ENCODE results near the gene UBE3C.

The UBE3C gene

DNA sequence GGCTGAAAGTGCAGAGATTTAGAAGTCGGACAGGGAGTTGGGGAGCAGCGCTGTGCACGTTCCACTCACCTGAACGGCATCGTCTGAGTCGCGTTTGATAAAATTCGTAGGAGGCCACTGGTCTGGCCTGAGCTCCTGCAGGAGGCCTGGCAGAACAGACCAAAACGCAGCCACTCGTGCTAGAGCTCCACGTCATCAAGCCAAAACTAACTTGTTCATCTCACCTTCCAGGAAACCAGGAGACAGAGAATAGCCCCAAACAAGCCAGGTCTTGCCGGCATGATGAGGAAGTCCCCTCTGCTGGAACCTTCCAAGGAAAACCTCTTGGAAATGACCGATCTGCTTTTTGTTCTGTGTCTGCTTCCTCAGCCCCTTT is 154.7 kb downstream of the UBE3C start:
- H3K4me3 ChIP-seq (ENCODE audit: low read length in 2 of 2) = no peak overlapping the region
- H3K9ac ChIP-seq (ENCODE audit: low read length in 2 of 2) = no peak overlapping the region
- no peaks in the 10 kb centered on the region for H3K36me3 ChIP-seq (ENCODE audit: control insufficient read depth in 2 of 2, insufficient read depth in 2 of 2, low read length in 2 of 2)
- H3K27ac ChIP-seq (ENCODE audit: low read length) = no peak overlapping the region
- H3K9me3 ChIP-seq (ENCODE audit: control insufficient read depth in 2 of 2, low read length in 2 of 2) = no peaks in the 10 kb centered on the region
- peaks cover 0 to 3% of the 10 kb centered on the region in 2 donors for H3K27me3 ChIP-seq (ENCODE audit: control insufficient read depth in 1 of 2, insufficient read depth in 2 of 2, low read length in 2 of 2)
- no peaks in the 10 kb centered on the region for H3K4me1 ChIP-seq (ENCODE audit: control insufficient read depth, insufficient read depth, low read length)

DNA sequence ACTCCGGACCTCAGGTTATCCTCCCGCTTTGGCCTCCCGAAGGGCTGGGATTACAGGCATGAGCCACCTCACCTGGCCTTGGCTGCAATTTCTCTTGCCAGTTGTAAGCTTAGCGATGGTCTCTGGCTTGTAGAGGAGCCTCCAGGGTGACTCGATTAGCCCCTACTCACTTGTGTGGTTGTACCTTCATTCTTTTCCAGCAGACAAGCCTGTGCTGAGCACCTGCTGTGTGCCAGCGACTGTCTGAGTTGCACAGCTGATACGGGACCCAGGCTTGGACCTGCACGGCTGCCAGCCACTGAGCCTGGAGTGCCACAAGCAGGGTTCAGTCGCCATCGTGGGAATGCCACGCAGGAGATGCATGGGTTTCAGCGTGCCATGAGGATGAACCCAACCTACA is 156.0 kb downstream of the UBE3C start:
- peaks cover 0 to 3% of the 10 kb centered on the region in 2 donors for H3K27me3 ChIP-seq (ENCODE audit: control insufficient read depth in 1 of 2, insufficient read depth in 2 of 2, low read length in 2 of 2)
- H3K27ac ChIP-seq (ENCODE audit: low read length) = no peak overlapping the region
- no peak overlapping the region for H3K4me3 ChIP-seq (ENCODE audit: low read length in 2 of 2)
- H3K9me3 ChIP-seq (ENCODE audit: control insufficient read depth in 2 of 2, low read length in 2 of 2) = no peaks in the 10 kb centered on the region
- no peak overlapping the region for H3K9ac ChIP-seq (ENCODE audit: low read length in 2 of 2)
- H3K4me1 ChIP-seq (ENCODE audit: control insufficient read depth, insufficient read depth, low read length) = no peaks in the 10 kb centered on the region
- H3K36me3 ChIP-seq (ENCODE audit: control insufficient read depth in 2 of 2, insufficient read depth in 2 of 2, low read length in 2 of 2) = no peaks in the 10 kb centered on the region

DNA sequence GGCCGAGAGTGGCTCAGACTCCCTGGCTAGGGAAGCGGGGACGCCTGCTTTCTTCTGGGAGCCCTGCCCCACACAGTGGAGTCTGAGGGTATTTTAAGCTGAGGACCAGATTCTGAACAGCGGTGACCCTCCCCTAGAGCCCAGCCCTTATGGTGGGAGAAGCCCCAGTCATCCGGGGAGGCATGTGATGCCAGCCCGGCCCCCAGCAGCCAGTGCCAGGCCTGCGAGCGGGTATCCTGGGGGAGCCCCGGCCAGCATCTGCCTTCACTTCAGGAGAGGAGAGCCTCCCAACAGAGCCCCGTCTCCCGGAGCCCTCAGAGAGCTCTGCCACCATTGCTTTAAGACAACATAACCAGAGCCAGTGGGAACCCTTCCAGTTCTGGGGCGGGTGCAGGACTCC is 156.6 kb downstream of the UBE3C start:
- Histone ChIP-seq H3K27ac (ENCODE audit: low read length) (no peak overlapping the region), H3K36me3 (ENCODE audit: control insufficient read depth in 2 of 2, insufficient read depth in 2 of 2, low read length in 2 of 2) (no peaks in the 10 kb centered on the region), H3K4me3 (ENCODE audit: low read length in 2 of 2) (no peak overlapping the region), H3K9ac (ENCODE audit: low read length in 2 of 2) (no peak overlapping the region), H3K4me1 (ENCODE audit: control insufficient read depth, insufficient read depth, low read length) (no peaks in the 10 kb centered on the region), H3K27me3 (ENCODE audit: control insufficient read depth in 1 of 2, insufficient read depth in 2 of 2, low read length in 2 of 2) (peaks cover 3% of the 10 kb centered on the region in 2 donors), H3K9me3 (ENCODE audit: control insufficient read depth in 2 of 2, low read length in 2 of 2) (no peaks in the 10 kb centered on the region)

DNA sequence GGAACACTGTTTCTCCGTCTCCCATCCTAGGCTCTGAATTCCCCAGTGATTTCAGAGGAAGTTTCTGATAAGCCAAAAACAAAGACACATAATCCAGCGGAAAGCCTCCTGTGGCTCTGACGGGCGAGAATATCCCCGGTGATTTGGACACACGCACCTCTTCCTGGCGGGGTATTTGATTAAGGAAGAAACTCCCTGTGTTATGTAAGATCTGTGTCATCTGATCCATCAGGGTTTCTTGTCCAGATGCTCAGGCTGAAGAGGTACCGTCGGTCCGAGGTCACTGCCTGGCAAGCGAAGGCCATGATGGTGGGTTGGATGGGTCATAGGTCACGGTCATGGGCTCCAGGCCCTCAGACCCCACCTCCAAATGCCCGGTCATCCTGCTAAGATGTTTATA is 158.5 kb downstream of the UBE3C start:
- Histone ChIP-seq H3K27ac (ENCODE audit: low read length) (no peak overlapping the region), H3K9me3 (ENCODE audit: control insufficient read depth in 2 of 2, low read length in 2 of 2) (no peaks in the 10 kb centered on the region), H3K36me3 (ENCODE audit: control insufficient read depth in 2 of 2, insufficient read depth in 2 of 2, low read length in 2 of 2) (no peaks in the 10 kb centered on the region), H3K4me1 (ENCODE audit: control insufficient read depth, insufficient read depth, low read length) (no peaks in the 10 kb centered on the region), H3K27me3 (ENCODE audit: control insufficient read depth in 1 of 2, insufficient read depth in 2 of 2, low read length in 2 of 2) (peaks cover 3% of the 10 kb centered on the region in 2 donors), H3K4me3 (ENCODE audit: low read length in 2 of 2) (no peak overlapping the region), H3K9ac (ENCODE audit: low read length in 2 of 2) (no peak overlapping the region)

DNA sequence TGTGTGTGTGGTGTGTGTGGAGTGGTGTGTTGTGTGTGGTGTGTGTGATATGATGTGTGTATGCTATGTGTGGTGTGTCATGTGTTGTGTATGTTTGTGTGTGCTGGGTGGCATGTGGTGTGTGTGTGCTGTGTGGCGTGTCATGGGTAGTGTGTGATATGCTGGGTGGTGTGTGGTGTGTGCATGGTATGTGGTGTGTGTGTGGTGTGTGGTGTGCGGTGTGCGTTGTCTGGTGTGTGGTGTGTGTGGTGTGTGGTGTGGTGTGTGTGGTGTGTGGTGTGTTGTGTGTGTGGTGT is 160.5 kb downstream of the UBE3C start:
- Histone ChIP-seq H3K9ac (ENCODE audit: low read length in 2 of 2) (no peak overlapping the region), H3K4me3 (ENCODE audit: low read length in 2 of 2) (no peak overlapping the region), H3K27me3 (ENCODE audit: control insufficient read depth in 1 of 2, insufficient read depth in 2 of 2, low read length in 2 of 2) (peaks cover 3% of the 10 kb centered on the region in 2 donors)

DNA sequence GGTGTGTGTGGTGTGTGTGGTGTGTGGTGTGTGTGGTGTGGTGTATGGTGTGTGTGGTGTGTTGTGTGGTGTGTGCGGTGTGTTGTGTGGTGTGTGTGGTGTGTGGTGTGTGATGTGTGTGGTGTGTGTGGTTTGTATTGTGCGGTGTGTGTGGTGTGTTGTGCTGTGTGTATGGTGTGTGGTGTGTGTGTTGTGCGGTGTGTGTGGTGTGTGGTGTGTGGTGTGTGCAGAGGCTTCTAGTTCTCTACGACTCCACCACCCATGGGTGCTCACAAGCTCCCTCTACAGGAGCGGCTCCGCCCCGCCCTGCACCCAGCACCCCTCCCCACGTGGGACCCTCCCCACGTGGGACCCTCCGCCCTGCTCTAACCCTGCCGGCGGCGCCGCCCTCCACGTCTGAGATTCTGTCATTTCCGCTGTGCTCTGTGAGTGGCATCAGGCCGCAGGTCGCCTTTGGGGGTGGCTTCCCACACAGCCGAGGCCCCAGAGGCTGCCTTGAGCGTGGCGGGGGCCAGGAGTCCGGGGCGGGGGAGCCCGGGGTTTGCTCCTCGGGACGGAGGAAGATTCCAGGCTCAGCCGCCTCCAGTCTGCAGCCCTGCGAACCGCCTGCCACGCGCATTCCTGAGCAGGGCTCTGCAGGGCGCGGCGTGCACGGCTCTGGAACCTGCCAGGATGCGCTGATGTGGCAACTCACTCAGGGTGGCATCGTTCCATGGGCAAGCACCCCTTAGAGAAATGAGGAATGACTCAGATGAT is 161.1 kb downstream of the UBE3C start:
- Histone ChIP-seq H3K27me3 (ENCODE audit: control insufficient read depth in 1 of 2, insufficient read depth in 2 of 2, low read length in 2 of 2) (peaks cover 1 to 3% of the 10 kb centered on the region in 2 donors), H3K4me3 (ENCODE audit: low read length in 2 of 2) (no peak overlapping the region), H3K4me1 (ENCODE audit: control insufficient read depth, insufficient read depth, low read length) (no peaks in the 10 kb centered on the region), H3K36me3 (ENCODE audit: control insufficient read depth in 2 of 2, insufficient read depth in 2 of 2, low read length in 2 of 2) (no peaks in the 10 kb centered on the region), H3K9ac (ENCODE audit: low read length in 2 of 2) (no peak overlapping the region), H3K27ac (ENCODE audit: low read length) (no peak overlapping the region), H3K9me3 (ENCODE audit: control insufficient read depth in 2 of 2, low read length in 2 of 2) (no peaks in the 10 kb centered on the region)

More for the DNA sequence above, 160.5 kb downstream of the UBE3C start:
- no peaks in the 10 kb centered on the region for H3K9me3 ChIP-seq (ENCODE audit: control insufficient read depth in 2 of 2, low read length in 2 of 2)
- H3K27ac ChIP-seq (ENCODE audit: low read length) = no peak overlapping the region
- no peaks in the 10 kb centered on the region for H3K4me1 ChIP-seq (ENCODE audit: control insufficient read depth, insufficient read depth, low read length)
- no peaks in the 10 kb centered on the region for H3K36me3 ChIP-seq (ENCODE audit: control insufficient read depth in 2 of 2, insufficient read depth in 2 of 2, low read length in 2 of 2)

DNA sequence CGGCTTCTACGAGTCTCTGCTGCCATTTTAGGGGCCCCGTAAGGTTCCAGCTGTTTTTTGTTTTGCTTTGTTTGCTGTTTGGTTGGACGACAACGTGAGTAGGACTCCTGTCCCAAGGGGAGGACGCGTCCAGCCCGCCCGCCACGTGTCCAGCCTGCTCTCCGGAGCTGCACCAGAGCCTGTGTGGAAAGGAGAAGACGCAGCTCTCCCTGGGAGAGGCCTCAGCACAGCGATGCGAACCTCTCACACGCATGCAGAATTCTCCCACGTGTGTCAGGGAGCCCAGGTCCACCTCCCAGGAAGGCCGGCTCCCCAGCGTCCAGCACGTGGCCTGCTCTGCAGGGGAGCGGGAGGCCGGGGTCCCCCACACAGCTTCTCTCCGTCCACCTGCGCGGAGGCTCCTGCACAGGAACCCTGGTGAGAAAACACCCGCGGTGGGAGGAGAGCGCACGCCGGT is 161.7 kb downstream of the UBE3C start:
- H3K4me1 ChIP-seq (ENCODE audit: control insufficient read depth, insufficient read depth, low read length) = no peaks in the 10 kb centered on the region
- H3K9ac ChIP-seq (ENCODE audit: low read length in 2 of 2) = no peak overlapping the region
- no peak overlapping the region for H3K4me3 ChIP-seq (ENCODE audit: low read length in 2 of 2)
- no peaks in the 10 kb centered on the region for H3K36me3 ChIP-seq (ENCODE audit: control insufficient read depth in 2 of 2, insufficient read depth in 2 of 2, low read length in 2 of 2)
- H3K9me3 ChIP-seq (ENCODE audit: control insufficient read depth in 2 of 2, low read length in 2 of 2) = no peaks in the 10 kb centered on the region
- H3K27me3 ChIP-seq (ENCODE audit: control insufficient read depth in 1 of 2, insufficient read depth in 2 of 2, low read length in 2 of 2) = peaks cover 0 to 3% of the 10 kb centered on the region in 2 donors
- no peak overlapping the region for H3K27ac ChIP-seq (ENCODE audit: low read length)

DNA sequence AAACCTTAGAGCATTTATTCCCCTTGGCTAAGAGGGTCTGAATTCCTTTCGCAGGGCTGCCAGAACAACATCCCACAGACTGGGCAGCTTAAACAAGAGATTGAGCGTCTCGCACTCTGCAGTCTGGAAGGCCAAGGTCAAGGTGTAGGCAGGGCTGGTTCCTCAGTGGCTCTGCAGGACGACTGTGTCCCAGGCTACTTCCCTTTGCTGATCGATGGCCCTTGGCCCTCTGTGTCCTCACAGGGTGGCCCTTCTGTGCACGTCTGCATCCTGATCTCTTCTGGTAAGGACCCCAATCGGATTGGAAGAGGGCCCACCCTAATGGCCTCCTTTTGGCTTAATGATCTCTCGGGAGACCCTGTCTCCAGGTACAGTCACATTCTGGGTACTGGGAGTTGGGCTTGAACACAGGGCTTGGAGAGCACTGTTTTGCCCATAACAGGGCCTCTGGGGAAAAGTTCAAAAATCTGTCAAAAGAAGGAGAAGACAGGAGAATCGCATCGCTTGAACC is 162.9 kb downstream of the UBE3C start:
- Histone ChIP-seq H3K9me3 (ENCODE audit: control insufficient read depth in 2 of 2, low read length in 2 of 2) (no peaks in the 10 kb centered on the region), H3K4me1 (ENCODE audit: control insufficient read depth, insufficient read depth, low read length) (no peaks in the 10 kb centered on the region), H3K9ac (ENCODE audit: low read length in 2 of 2) (no peak overlapping the region), H3K36me3 (ENCODE audit: control insufficient read depth in 2 of 2, insufficient read depth in 2 of 2, low read length in 2 of 2) (no peaks in the 10 kb centered on the region), H3K4me3 (ENCODE audit: low read length in 2 of 2) (no peak overlapping the region), H3K27ac (ENCODE audit: low read length) (no peak overlapping the region), H3K27me3 (ENCODE audit: control insufficient read depth in 1 of 2, insufficient read depth in 2 of 2, low read length in 2 of 2) (peaks cover 0 to 3% of the 10 kb centered on the region in 2 donors)

DNA sequence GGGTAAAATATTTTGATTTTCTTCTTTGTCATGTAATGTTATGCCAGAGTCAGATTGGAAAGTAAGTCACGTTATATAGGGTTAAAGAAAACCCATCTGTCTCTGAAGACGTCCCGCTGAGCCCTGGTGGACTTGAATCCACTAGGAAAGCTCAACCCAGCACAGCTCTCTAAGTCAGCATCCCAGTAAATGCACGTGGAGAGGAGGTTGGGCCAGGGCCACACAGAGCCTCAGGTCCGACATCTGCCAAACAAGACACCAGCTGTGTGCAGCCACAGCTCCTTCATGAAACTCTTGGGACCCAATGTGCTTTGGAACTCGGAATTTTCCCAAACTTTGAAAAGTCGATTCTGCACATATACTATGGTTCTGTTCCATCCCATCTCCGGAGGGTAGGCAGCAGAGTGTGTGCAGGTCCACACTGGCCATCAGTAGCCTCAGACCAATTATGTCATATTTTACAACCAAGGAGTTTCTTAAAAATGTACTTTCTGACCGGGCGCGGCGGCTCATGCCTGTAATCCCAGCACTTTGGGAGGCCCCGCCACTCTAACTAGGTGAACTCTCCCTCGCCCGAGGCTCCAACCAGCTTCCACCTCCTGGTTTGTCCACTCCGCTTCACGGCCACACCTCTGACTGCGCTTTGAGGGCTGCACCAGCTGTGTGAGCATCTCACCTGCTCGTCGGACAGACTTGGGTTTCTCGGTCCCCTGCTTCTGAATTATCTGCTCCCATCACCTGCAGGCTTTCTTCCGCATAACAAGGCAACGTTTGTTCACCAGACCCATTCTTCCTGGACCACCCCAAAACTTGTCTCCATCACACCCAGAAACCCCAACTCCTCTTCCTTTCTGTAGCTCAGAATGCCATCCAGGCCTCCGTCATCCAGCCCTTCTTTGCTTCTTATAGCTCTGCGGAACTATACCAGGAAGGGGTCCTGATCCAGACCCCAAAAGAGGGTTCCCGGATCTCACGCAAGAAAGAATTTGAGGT is 168.4 kb downstream of the UBE3C start:
- H3K9me3 ChIP-seq (ENCODE audit: control insufficient read depth in 2 of 2, low read length in 2 of 2) = no peaks in the 10 kb centered on the region
- no peaks in the 10 kb centered on the region for H3K4me1 ChIP-seq (ENCODE audit: control insufficient read depth, insufficient read depth, low read length)
- H3K9ac ChIP-seq (ENCODE audit: low read length in 2 of 2) = no peak overlapping the region
- H3K27me3 ChIP-seq (ENCODE audit: control insufficient read depth in 1 of 2, insufficient read depth in 2 of 2, low read length in 2 of 2) = peaks cover 0 to 4% of the 10 kb centered on the region in 2 donors
- H3K36me3 ChIP-seq (ENCODE audit: control insufficient read depth in 2 of 2, insufficient read depth in 2 of 2, low read length in 2 of 2) = no peaks in the 10 kb centered on the region
- H3K4me3 ChIP-seq (ENCODE audit: low read length in 2 of 2) = no peak overlapping the region
- H3K27ac ChIP-seq (ENCODE audit: low read length) = no peak overlapping the region

DNA sequence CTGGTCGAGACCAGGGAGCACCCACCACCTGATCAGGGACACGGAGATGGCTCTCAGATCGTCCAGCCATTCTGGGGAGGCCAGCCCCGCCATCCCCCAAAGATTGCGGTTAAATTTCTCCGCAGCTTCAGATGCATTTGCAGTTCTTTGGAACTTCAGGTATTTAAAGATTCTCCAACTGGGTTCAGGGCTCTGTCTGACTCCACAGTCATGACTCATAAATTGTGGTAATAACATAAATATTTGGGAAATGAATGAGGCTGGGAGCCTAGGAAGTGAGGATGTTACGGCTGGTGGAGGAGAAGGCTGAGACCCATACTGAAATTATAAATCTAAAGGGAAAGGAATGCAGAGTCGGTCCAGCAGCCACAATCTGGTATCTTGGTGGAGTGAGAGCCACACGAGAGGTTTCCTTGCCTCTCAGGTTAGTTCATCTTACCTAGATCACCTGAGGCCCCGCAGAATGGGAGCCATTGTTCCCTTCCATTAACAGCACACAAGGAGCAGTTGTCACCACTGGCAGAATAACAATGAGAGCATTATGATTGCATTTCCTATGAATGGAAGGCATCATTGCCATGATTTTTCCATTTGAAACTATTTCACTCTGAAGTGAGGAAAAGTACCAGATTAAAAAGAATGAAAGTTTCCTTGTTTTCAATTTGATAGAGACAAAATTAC is 171.4 kb downstream of the UBE3C start:
- Histone ChIP-seq H3K4me1 (ENCODE audit: control insufficient read depth, insufficient read depth, low read length) (no peaks in the 10 kb centered on the region), H3K36me3 (ENCODE audit: control insufficient read depth in 2 of 2, insufficient read depth in 2 of 2, low read length in 2 of 2) (no peaks in the 10 kb centered on the region), H3K27me3 (ENCODE audit: control insufficient read depth in 1 of 2, insufficient read depth in 2 of 2, low read length in 2 of 2) (peaks cover 0 to 4% of the 10 kb centered on the region in 2 donors), H3K27ac (ENCODE audit: low read length) (no peak overlapping the region), H3K9ac (ENCODE audit: low read length in 2 of 2) (no peak overlapping the region), H3K9me3 (ENCODE audit: control insufficient read depth in 2 of 2, low read length in 2 of 2) (no peaks in the 10 kb centered on the region), H3K4me3 (ENCODE audit: low read length in 2 of 2) (no peak overlapping the region)
